C4-2B (cell line): ENCODE data around the gene USP38.

Source experiments
- ZFX ChIP-seq: fragments of 450-650 bp; IDR thresholded peaks from 2 replicates; pipeline ENCODE4 v1.6.1; 2017
- TF ChIP-seq, protein P1 (sequence below): fragments of 450-650 bp; conservative IDR thresholded peaks from 2 replicates; pipeline ENCODE4 v1.5.1; 2017; ENCODE audit warnings: mild to moderate bottlenecking

GRCh38 chr4:143189528-143189927 lies 4.8 kb downstream of the USP38 start:
- TF ChIP-seq, protein P1, sequence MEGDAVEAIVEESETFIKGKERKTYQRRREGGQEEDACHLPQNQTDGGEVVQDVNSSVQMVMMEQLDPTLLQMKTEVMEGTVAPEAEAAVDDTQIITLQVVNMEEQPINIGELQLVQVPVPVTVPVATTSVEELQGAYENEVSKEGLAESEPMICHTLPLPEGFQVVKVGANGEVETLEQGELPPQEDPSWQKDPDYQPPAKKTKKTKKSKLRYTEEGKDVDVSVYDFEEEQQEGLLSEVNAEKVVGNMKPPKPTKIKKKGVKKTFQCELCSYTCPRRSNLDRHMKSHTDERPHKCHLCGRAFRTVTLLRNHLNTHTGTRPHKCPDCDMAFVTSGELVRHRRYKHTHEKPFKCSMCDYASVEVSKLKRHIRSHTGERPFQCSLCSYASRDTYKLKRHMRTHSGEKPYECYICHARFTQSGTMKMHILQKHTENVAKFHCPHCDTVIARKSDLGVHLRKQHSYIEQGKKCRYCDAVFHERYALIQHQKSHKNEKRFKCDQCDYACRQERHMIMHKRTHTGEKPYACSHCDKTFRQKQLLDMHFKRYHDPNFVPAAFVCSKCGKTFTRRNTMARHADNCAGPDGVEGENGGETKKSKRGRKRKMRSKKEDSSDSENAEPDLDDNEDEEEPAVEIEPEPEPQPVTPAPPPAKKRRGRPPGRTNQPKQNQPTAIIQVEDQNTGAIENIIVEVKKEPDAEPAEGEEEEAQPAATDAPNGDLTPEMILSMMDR, result no peak
- no peak for TF ChIP-seq ZFX
